Activated T-cell treated with anti-CD3 and anti-CD28 coated beads for 1 hour (primary cell): Measurements from ENCODE around the gene TRIM10.
"Not testable (repeated sequence)": the region's sequence is repeated elsewhere in the genome, so short reads cannot be mapped to it uniquely, and the experiment has no call there.

Experiments used
- DNase-seq: peaks from one replicate; pipeline ENCODE4 v3.0.0-alpha.2; 2020; ENCODE audit warnings: low read depth

TRIM10 gene

DNA sequence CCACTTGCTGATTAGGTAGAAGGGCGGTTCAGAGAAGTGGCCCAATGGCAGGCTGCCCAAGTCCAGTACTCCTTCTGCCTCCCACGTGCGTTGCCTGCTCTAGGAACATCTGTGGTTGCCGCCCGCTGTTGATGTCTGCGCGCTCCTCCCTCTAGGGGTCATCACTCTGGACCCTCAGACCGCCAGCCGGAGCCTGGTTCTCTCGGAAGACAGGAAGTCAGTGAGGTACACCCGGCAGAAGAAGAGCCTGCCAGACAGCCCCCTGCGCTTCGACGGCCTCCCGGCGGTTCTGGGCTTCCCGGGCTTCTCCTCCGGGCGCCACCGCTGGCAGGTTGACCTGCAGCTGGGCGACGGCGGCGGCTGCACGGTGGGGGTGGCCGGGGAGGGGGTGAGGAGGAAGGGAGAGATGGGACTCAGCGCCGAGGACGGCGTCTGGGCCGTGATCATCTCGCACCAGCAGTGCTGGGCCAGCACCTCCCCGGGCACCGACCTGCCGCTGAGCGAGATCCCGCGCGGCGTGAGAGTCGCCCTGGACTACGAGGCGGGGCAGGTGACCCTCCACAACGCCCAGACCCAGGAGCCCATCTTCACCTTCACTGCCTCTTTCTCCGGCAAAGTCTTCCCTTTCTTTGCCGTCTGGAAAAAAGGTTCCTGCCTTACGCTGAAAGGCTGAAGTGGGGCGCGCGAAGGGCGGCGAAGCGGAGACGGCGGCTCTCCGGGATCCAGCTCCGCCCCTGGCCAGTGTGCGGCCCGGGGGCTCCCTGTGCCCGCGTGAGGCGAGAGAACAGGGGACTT is 10.9 kb upstream of the TRIM10 start:
- DNase-seq: no peak

- no peak for DNase-seq
Measured at GRCh38 chr6:30169658-30170614, 8.9 kb upstream of the TRIM10 start.

DNA sequence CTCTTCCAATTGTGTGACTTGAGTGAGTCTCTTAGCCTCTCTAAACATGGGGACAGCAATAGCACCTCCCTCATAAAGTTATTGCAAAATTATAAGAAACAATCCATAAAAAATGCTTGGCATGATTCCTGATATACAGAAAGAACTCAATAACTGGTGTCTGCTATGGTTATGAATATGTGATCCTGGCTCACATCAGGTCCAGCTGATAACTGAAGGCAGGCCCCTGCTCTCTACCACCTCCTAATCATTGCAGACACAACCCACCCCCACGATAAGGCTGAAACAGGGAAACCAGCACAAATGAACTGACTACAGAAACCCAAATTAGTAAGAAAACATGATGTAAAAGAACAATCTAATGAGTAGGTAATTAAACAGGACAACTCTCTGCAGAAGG is 7.7 kb upstream of the TRIM10 start:
- DNase-seq: no peak

DNA sequence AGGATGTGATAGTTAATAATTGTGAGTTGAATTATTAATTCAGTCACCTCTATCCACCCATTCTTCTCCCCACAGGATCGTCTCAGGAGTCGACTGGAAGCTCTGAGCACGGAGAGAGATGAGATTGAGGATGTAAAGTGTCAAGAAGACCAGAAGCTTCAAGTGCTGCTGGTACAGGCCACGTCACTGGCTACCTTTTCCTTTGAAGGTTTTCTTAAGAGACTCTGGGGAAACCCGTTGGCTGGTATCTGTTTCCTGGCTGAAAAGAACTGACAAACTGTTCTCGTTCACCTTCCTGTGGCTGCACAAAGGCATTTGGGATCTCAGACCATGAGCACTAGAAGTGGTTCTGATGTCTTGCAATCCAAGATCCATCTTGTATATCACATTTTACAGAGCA is 6.1 kb upstream of the TRIM10 start:
- no peak for DNase-seq

- not testable (repeated sequence) for DNase-seq
Measured at GRCh38 chr6:30165238-30165637, 4.2 kb upstream of the TRIM10 start.

DNA sequence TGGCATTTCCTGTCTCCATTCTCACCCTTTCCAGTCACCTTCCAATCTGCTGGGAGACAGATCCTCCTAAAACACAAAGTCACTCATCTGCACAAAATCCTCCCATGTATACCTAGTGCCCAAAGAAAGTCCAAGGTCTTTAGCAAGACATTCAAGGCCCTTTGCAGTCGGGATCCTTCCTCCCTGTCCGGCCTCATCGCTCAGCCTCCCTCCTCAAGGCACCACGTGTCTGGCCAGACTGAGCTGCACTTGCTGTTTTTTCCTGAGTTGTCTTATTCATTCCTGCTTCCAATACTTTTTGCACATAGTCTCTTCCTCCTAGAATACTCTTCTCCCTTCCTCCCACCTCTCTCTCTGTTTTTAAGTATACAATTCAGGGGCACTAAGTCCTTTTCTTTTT is 3.7 kb upstream of the TRIM10 start:
- no peak for DNase-seq

- DNase-seq: no peak
Measured at GRCh38 chr6:30163918-30164654, 3.1 kb upstream of the TRIM10 start.

DNA sequence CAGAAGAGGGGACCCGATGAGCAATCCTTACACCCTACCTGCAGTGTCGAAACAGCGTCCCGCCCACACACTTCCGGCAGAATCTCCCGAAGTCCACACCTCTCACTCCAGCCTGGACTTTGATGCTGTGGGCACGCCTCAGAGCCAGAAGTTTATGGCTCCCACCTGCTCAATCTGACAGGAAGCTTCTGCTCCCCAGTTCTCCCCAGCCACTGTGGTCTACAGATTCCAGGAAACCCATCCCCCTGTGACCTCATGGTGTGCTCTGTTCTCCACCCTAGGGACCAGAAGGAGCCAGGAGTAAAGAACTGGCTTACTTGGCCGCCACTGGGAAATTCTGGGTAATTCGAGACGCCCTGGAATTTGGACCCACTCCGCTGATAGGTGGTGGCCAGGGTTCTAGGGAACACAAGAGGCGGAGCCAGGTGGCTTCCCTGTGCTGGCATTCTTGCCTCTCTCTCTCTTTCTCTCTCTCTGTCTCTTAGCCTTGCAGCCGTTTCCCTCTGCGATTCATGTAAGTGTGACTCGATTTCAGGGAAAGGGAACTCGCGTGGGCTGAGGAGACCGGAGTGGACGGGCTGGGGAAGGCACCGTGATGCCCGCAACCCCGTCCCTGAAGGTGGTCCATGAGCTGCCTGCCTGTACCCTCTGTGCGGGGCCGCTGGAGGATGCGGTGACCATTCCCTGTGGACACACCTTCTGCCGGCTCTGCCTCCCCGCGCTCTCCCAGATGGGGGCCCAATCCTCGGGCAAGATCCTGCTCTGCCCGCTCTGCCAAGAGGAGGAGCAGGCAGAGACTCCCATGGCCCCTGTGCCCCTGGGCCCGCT is 2.3 kb upstream of the TRIM10 start, which contains the start of gene TRIM15:
Gene TRIM15, plus strand, starts transcription at position 457 of the 828 bp plus-strand sequence. Its CDS starts 139 bp downstream, at position 596.
- no peak for DNase-seq

DNA sequence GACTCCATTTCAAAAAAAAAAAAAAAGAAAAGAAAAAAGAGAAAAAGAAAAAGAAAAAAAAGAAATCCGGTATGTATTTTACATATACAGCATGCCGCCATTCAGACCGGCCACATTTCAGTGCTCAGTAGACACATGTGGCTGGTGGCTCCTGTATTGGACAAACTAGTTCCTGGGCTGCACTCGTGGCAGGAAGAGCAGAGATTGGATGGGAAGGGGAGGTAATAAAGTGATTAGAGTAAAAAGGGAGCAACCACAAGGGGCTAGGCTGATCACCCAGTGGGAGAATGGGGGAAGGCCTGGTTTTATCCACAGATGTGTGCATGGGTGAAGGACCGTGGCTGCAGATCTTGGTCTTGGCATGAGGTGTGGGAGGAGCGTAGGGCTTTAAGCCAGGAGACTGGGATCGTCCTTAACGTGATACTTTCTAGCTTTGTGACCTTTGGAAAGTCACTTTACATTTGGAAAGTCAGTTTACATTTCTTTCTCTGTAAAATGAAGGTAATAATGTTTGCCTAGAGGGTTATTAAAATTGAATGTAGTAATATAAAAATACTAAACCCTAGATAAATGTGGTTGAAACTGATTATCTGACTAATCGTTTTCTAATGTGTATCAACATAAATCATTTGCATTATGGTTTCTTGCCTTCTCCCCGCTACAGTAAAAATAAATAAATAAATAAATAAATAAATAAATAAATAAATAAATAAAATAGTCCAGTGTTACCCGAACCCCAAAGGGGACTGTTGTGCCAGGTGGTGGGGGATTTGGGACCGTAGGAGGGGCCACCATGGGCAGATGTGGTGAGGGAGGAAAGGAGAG is 1.5 kb upstream of the TRIM10 start:
- no peak for DNase-seq

GRCh38 chr6:30160008-30160784 is 815 bp downstream of the TRIM10 start:
- DNase-seq: no peak

DNA sequence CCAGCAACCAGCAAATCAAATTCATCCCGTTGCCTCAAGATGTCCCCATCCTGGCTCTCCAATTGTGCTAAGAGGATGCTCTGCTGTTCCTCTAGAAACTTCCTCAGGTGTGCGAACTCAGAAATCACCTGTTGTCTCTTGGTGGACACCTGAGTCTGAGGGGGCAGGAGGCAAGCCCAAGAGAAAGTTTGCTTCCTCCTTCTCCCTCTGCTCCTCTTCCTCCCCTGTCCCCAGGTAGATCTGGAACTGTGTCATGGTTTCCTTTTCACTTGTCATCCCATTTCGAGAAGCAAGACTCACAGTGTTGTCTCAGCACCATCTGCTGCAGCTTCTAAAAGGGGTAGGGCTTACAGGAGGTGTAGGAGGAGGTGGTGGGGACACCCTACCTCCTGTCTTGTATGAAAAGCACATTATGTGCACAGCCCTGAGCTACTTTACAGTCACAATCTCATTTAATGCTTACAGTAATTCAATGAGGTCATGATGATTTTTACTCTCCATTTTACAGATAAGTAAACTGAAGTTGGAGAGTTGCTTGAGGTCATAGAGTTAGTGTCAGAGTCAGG is 2.5 kb downstream of the TRIM10 start:
- DNase-seq: no peak

- DNase-seq: no peak
Measured at GRCh38 chr6:30157999-30158398, 3.0 kb downstream of the TRIM10 start.

DNA sequence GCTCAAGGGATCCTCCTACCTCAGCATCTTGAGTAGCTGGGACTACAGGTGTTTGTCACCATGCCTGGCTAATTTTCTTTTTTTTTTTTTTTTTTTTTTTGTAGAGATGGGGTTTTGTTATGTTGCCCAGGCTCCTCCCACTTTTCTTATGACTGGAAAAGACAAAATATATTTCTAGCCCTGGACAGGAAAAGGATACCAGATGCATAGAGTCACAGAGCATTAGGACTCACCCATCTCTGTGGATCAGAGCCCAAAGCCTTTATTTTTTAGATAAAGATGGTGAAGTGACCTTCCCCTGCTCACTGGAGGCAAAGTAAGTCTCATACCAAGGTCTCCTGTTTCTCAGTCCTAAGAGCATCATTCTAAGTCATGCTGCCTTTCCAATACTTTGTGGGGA is 3.4 kb downstream of the TRIM10 start:
- DNase-seq: no peak

GRCh38 chr6:30156774-30157173 is 4.2 kb downstream of the TRIM10 start:
- DNase-seq: no peak

DNA sequence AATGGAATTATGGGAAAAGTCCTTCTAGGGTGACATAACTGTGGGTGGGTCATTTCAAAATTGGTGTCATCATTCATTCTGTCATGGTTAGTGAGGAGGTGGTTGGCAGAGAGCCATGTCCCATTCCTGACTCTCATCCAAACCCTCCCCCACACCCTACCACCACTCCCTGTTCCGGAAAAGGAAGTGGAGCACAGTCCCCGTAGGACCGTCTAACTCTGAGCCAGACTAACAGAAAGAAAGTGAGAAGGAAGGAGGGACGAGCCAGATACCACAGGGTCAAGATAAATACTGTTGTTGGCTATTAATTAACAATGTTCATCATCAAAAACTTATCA is 4.8 kb downstream of the TRIM10 start:
- no peak for DNase-seq

DNA sequence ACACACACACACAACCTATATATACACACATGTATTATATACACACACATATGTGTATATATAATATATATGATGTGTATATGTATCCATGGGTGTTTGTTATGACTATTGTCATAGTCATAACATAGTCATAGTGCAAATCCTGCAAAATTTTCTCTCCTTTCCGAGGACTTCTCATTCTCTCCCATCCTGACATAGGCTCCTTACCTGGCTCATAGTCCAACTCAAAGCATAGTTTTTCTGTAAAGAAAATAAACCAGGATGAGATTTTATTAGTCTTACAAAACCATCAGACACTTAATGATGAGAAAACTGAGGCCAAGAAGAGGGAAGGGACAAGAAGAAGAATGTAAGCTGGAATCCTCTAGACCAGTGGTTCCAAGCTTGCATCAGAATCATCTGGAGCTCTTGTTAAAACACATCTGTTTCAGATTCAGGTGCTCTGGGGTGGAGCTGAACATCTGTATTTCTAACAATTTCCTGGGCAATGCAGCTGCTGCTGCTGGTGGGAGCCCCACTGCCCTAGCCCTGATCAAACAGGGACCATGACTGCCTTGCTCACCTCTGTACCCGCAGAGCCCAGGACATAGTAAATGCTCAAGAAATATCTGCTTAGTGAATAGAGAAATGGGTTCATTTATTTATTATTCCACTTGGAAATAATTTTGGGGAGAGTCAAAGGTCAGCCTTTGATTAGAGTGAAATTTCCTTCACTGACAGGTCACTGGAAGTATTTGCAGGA is 5.3 kb downstream of the TRIM10 start:
- DNase-seq: no peak

DNA sequence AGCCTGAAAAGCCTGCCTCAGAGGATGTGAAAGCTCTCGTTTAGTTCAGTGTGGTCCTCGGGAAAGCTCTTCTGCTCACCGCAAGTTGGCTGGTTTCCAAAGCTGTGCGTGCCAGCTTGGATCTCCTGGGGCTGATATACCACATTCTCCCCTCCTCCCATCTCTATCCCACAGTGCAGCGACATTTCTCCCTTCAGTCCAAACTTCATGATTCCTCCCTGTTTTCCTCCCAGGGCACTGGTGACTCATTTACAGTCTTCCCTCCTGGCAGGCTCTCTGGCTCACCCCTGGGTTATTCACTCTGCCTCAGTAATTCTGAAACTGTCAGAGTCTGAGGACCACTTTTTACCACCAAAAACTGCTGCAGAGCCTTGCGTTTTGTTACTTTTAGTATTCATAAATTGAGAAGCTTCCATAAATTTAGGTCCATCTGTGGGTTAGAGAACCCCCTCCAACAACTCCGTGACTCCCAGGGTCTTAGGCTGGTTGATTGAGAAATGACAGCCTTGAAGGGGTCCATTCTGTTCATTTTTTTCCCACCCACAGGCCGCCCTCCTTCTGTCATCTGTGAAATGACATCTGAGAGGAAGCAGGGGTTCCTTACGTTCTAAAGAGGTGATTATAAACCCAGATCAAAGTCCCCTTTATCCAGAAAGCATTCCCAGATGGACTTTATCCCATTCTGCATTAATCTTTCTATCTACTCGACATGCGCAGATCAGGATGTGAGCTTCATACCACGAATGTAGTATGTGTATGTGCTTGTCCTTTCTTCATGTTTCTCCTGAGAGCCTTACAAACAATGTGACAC is 6.1 kb downstream of the TRIM10 start:
- DNase-seq: no peak

GRCh38 chr6:30154061-30154460 is 7.0 kb downstream of the TRIM10 start:
- no peak for DNase-seq
